ENCODE results near the gene USP7.
"Not testable (repeated sequence)": the region's sequence is repeated elsewhere in the genome, so short reads cannot be mapped to it uniquely, and the experiment has no call there.

Gene USP7

GRCh38 chr16:8972843-8973586, 9.3 kb upstream of the USP7 start:
- DNase-seq: no peak

- no peak for DNase-seq
These were observed 7.7 kb upstream of the USP7 start for GRCh38 chr16:8971416-8971815.

GRCh38 chr16:8969202-8969897, 5.6 kb upstream of the USP7 start:
- DNase-seq: not testable (repeated sequence)

- DNase-seq: not testable (repeated sequence)
These were observed 4.3 kb upstream of the USP7 start for GRCh38 chr16:8968054-8968453.

- no peak for DNase-seq
These were observed 3.6 kb upstream of the USP7 start for GRCh38 chr16:8967132-8967821.

- no peak for DNase-seq
These were observed 3.1 kb upstream of the USP7 start for GRCh38 chr16:8966817-8967131.

GRCh38 chr16:8964462-8964861, 756 bp upstream of the USP7 start:
- no peak for DNase-seq

GRCh38 chr16:8963010-8963820, 491 bp downstream of the USP7 start:
- peak; percentile 52 for DNase-seq

- DNase-seq: no peak
These were observed 1.2 kb downstream of the USP7 start for GRCh38 chr16:8962393-8963009.

- no peak for DNase-seq
These were observed 1.8 kb downstream of the USP7 start for GRCh38 chr16:8961811-8962390.

GRCh38 chr16:8960788-8961109, 3.0 kb downstream of the USP7 start:
- DNase-seq: no peak

- DNase-seq: no peak
These were observed 3.6 kb downstream of the USP7 start for GRCh38 chr16:8959921-8960787.

- no peak for DNase-seq
These were observed 5.2 kb downstream of the USP7 start for GRCh38 chr16:8958344-8959167.

- DNase-seq: no peak
These were observed 6.1 kb downstream of the USP7 start for GRCh38 chr16:8957509-8958157.

- no peak for DNase-seq
These were observed 6.7 kb downstream of the USP7 start for GRCh38 chr16:8957063-8957397.

GRCh38 chr16:8956265-8957062, 7.2 kb downstream of the USP7 start:
- DNase-seq: no peak

- DNase-seq: no peak
These were observed 7.9 kb downstream of the USP7 start for GRCh38 chr16:8955828-8956227.

GRCh38 chr16:8953064-8953463, 10.6 kb downstream of the USP7 start:
- no peak for DNase-seq

GRCh38 chr16:8952281-8952751, 11.4 kb downstream of the USP7 start:
- DNase-seq: no peak

Data from right forelimb (tissue), 1 donor.